ENCODE data around the gene UGT1A9.

GRCh38 chr2:233799087-233799665 lies 127.5 kb downstream of the UGT1A9 start:
- TF ChIP-seq, protein P1, sequence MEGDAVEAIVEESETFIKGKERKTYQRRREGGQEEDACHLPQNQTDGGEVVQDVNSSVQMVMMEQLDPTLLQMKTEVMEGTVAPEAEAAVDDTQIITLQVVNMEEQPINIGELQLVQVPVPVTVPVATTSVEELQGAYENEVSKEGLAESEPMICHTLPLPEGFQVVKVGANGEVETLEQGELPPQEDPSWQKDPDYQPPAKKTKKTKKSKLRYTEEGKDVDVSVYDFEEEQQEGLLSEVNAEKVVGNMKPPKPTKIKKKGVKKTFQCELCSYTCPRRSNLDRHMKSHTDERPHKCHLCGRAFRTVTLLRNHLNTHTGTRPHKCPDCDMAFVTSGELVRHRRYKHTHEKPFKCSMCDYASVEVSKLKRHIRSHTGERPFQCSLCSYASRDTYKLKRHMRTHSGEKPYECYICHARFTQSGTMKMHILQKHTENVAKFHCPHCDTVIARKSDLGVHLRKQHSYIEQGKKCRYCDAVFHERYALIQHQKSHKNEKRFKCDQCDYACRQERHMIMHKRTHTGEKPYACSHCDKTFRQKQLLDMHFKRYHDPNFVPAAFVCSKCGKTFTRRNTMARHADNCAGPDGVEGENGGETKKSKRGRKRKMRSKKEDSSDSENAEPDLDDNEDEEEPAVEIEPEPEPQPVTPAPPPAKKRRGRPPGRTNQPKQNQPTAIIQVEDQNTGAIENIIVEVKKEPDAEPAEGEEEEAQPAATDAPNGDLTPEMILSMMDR (IDR thresholded peaks at IDR 0.05; ENCODE audit: low read depth, low read length, poor library complexity, severe bottlenecking): no peak
- no peak for TF ChIP-seq EZH2phosphoT487 (IDR thresholded peaks at IDR 0.05; ENCODE audit: borderline replicate concordance, low read length)
